Activated CD8-positive, alpha-beta T cell treated with anti-CD3 and anti-CD28 coated beads, Interleukin-2, amount 10 ng/mL, durations not matched to agents 7 days and 5 days (primary cell): ENCODE results near the gene SLC28A3. TPM values are rescaled to one million over a fixed set of nuclear protein-coding genes. Genes with fewer than 3 reads are reported as not detected.

Experiments used
- ATAC-seq: fragments of 150-1000 bp; cut with Tn5 transposase; one replicate; pipeline ENCODE4 v1.10.0; 2021; ENCODE audit warnings: moderate library complexity
- CTCF ChIA-PET: fragments of 350-600 bp; sonication (Branson Sonifier 250); formaldehyde crosslinking; loops from one replicate; lab custom pipeline; 2021; ENCODE audit warnings: antibody characterized with exemption; lab: Charles Lee
- POLR2A ChIA-PET: fragments of 350-600 bp; sonication (Branson Sonifier 250); formaldehyde crosslinking; loops from one replicate; lab custom pipeline; 2021; ENCODE audit warnings: antibody characterized with exemption; lab: Charles Lee
- DNase-seq: peaks from one replicate; pipeline ENCODE4 v3.0.0-alpha.2; 2020
- H3K27ac Mint-ChIP-seq: one replicate; pipeline ENCODE4 v1.8.0; 2021; ENCODE audit warnings: mild to moderate bottlenecking, mixed read lengths
- H3K27me3 Mint-ChIP-seq: one replicate; pipeline ENCODE4 v1.8.0; 2021; ENCODE audit warnings: low read depth, mixed read lengths
- H3K36me3 Mint-ChIP-seq: one replicate; pipeline ENCODE4 v1.8.0; 2021; ENCODE audit warnings: low read depth, mixed read lengths
- H3K4me1 Mint-ChIP-seq: one replicate; pipeline ENCODE4 v1.8.0; 2021; ENCODE audit warnings: low read depth, mixed read lengths
- H3K4me3 Mint-ChIP-seq: one replicate; pipeline ENCODE4 v1.8.0; 2021; ENCODE audit warnings: mild to moderate bottlenecking, mixed read lengths
- H3K9me3 Mint-ChIP-seq: one replicate; pipeline ENCODE4 v1.8.0; 2022; ENCODE audit warnings: mixed read lengths; ENCODE audit not compliant: insufficient read depth
- total RNA-seq, 2 experiments: library from RNA; stranded (reverse); gene quantifications; one replicate each; pipeline ENCODE4 v1.2.3, GENCODE V29; 2021

SLC28A3 gene
- total RNA-seq, 2 experiments from 2014 or later = not detected

- POLR2A ChIA-PET = interaction anchor here (0.7 to 1.5 kb wide), 2 partner anchors 13 to 22 kb away, joined by 3 read pairs; no protein-coding TSS in a partner anchor
- Mint-ChIP-seq H3K27me3 (peaks cover 25% of the 10 kb centered on the region), H3K4me1 (peaks cover 17% of the 10 kb centered on the region), H3K36me3 (peaks cover 3% of the 10 kb centered on the region), H3K27ac (no peak overlapping the region), H3K4me3 (peak overlapping the region; percentile 65), H3K9me3 (no peaks in the 10 kb centered on the region)
- DNase-seq (no peak), ATAC-seq (no peak)
- CTCF ChIA-PET = interaction anchor here (1.3 to 3.2 kb wide), 3 partner anchors 10 to 25 kb away, joined by 3 to 13 read pairs (median 10); no protein-coding TSS in a partner anchor
Observed at GRCh38 chr9:84270847-84271530, 69.6 kb downstream of the SLC28A3 start.

- ATAC-seq (peak; percentile 80), DNase-seq (peak; percentile 29)
- ChIA-PET CTCF (interaction anchor here (0.7 to 2.9 kb wide), 5 partner anchors 28 to 49 kb away, joined by 3 to 14 read pairs (median 4); no protein-coding TSS in a partner anchor), POLR2A (interaction anchor here (0.8 to 1.9 kb wide), 3 partner anchors 28 to 345 kb away, joined by 3 to 12 read pairs (median 7); partner anchors contain the start of gene KIF27)
- no peaks in the 10 kb centered on the region for H3K36me3 Mint-ChIP-seq
- H3K27ac Mint-ChIP-seq = peak overlapping the region; percentile 41
- H3K27me3 Mint-ChIP-seq = peaks cover 17% of the 10 kb centered on the region
- H3K4me3 Mint-ChIP-seq = peak overlapping the region; percentile 37
- peaks cover 12% of the 10 kb centered on the region for H3K4me1 Mint-ChIP-seq
- no peaks in the 10 kb centered on the region for H3K9me3 Mint-ChIP-seq
Observed at GRCh38 chr9:84266087-84266561, 74.4 kb downstream of the SLC28A3 start.

GRCh38 chr9:84264307-84265029 is 76.1 kb downstream of the SLC28A3 start:
- no peak for ATAC-seq

GRCh38 chr9:84261070-84261746 is 79.3 kb downstream of the SLC28A3 start:
- H3K36me3 Mint-ChIP-seq = no peaks in the 10 kb centered on the region
- H3K27me3 Mint-ChIP-seq = peaks cover 20% of the 10 kb centered on the region
- no peak overlapping the region for H3K4me3 Mint-ChIP-seq
- POLR2A ChIA-PET = no interaction called here
- peaks cover 9% of the 10 kb centered on the region for H3K4me1 Mint-ChIP-seq
- H3K9me3 Mint-ChIP-seq = no peaks in the 10 kb centered on the region
- DNase-seq (peak; percentile 63), ATAC-seq (peak; percentile 67)
- H3K27ac Mint-ChIP-seq = no peak overlapping the region
- CTCF ChIA-PET = interaction anchor here (0.7 to 3.7 kb wide), 47 partner anchors 9 to 612 kb away, joined by 3 to 49 read pairs (median 5); partner anchors contain the start of genes HNRNPK, KIF27 and RMI1

More at GRCh38 chr9:84264307-84265029, 76.1 kb downstream of the SLC28A3 start:
- Mint-ChIP-seq H3K4me1 (peaks cover 12% of the 10 kb centered on the region), H3K27me3 (peaks cover 16% of the 10 kb centered on the region), H3K36me3 (no peaks in the 10 kb centered on the region), H3K9me3 (no peaks in the 10 kb centered on the region), H3K27ac (no peak overlapping the region), H3K4me3 (no peak overlapping the region)
- ChIA-PET POLR2A (no interaction called here), CTCF (interaction anchor here (0.9 to 2.9 kb wide), 9 partner anchors 10 to 327 kb away, joined by 4 to 15 read pairs (median 6); no protein-coding TSS in a partner anchor)
- DNase-seq = no peak

- Mint-ChIP-seq H3K4me3 (no peak overlapping the region), H3K36me3 (no peaks in the 10 kb centered on the region)
Observed at GRCh38 chr9:84258371-84258770, 82.2 kb downstream of the SLC28A3 start.

GRCh38 chr9:84255696-84256095 is 84.9 kb downstream of the SLC28A3 start:
- H3K27ac Mint-ChIP-seq = no peak overlapping the region
- ChIA-PET POLR2A (interaction anchor here (0.7 kb wide), 1 partner anchor 305 kb away, joined by 3 read pairs; no protein-coding TSS in a partner anchor), CTCF (interaction anchor here (1.3 to 2.1 kb wide), 2 partner anchors 9 to 318 kb away, joined by 4 to 9 read pairs; no protein-coding TSS in a partner anchor)
- no peaks in the 10 kb centered on the region for H3K4me1 Mint-ChIP-seq
- H3K4me3 Mint-ChIP-seq = no peak overlapping the region
- ATAC-seq = no peak
- DNase-seq = no peak
- H3K9me3 Mint-ChIP-seq = no peaks in the 10 kb centered on the region
- H3K27me3 Mint-ChIP-seq = peaks cover 35% of the 10 kb centered on the region
- no peaks in the 10 kb centered on the region for H3K36me3 Mint-ChIP-seq

More at GRCh38 chr9:84258371-84258770, 82.2 kb downstream of the SLC28A3 start:
- H3K4me1 Mint-ChIP-seq = peaks cover 2% of the 10 kb centered on the region
- CTCF ChIA-PET = no interaction called here
- ATAC-seq (no peak), DNase-seq (no peak)
- H3K9me3 Mint-ChIP-seq = no peaks in the 10 kb centered on the region
- POLR2A ChIA-PET = no interaction called here
- no peak overlapping the region for H3K27ac Mint-ChIP-seq
- peaks cover 22% of the 10 kb centered on the region for H3K27me3 Mint-ChIP-seq

GRCh38 chr9:84254972-84255371 is 85.6 kb downstream of the SLC28A3 start:
- POLR2A ChIA-PET = no interaction called here
- H3K27ac Mint-ChIP-seq = no peak overlapping the region
- no peaks in the 10 kb centered on the region for H3K4me1 Mint-ChIP-seq
- H3K4me3 Mint-ChIP-seq = no peak overlapping the region
- no peaks in the 10 kb centered on the region for H3K36me3 Mint-ChIP-seq
- CTCF ChIA-PET = interaction anchor here (1.3 to 2.1 kb wide), 2 partner anchors 10 to 318 kb away, joined by 4 to 9 read pairs; no protein-coding TSS in a partner anchor
- no peaks in the 10 kb centered on the region for H3K9me3 Mint-ChIP-seq
- DNase-seq = no peak
- no peak for ATAC-seq
- H3K27me3 Mint-ChIP-seq = peaks cover 35% of the 10 kb centered on the region

- Mint-ChIP-seq H3K4me1 (no peaks in the 10 kb centered on the region), H3K27me3 (peaks cover 27% of the 10 kb centered on the region), H3K4me3 (no peak overlapping the region), H3K36me3 (no peaks in the 10 kb centered on the region), H3K27ac (no peak overlapping the region), H3K9me3 (no peaks in the 10 kb centered on the region)
- no peak for ATAC-seq
- POLR2A ChIA-PET = no interaction called here
- DNase-seq = no peak
- CTCF ChIA-PET = interaction anchor here (1.9 kb wide), 1 partner anchor 9 kb away, joined by 5 read pairs; no protein-coding TSS in a partner anchor
Observed at GRCh38 chr9:84251921-84252320, 88.6 kb downstream of the SLC28A3 start.

GRCh38 chr9:84241817-84242373 is 98.7 kb downstream of the SLC28A3 start:
- H3K4me1 Mint-ChIP-seq = no peaks in the 10 kb centered on the region
- H3K27ac Mint-ChIP-seq = no peak overlapping the region
- no peaks in the 10 kb centered on the region for H3K9me3 Mint-ChIP-seq
- ChIA-PET CTCF (interaction anchor here (1.6 kb wide), 1 partner anchor 19 kb away, joined by 8 read pairs; no protein-coding TSS in a partner anchor), POLR2A (no interaction called here)
- no peak overlapping the region for H3K4me3 Mint-ChIP-seq
- DNase-seq (no peak), ATAC-seq (no peak)
- peaks cover 15% of the 10 kb centered on the region for H3K27me3 Mint-ChIP-seq
- H3K36me3 Mint-ChIP-seq = peaks cover 3% of the 10 kb centered on the region

GRCh38 chr9:84239343-84239742 is 101.2 kb downstream of the SLC28A3 start:
- Mint-ChIP-seq H3K27ac (no peak overlapping the region), H3K4me3 (no peak overlapping the region), H3K36me3 (peaks cover 3% of the 10 kb centered on the region), H3K9me3 (no peaks in the 10 kb centered on the region), H3K4me1 (no peaks in the 10 kb centered on the region), H3K27me3 (peaks cover 8% of the 10 kb centered on the region)
- DNase-seq = no peak
- ATAC-seq = no peak
- ChIA-PET CTCF (interaction anchor here (0.7 kb wide), 1 partner anchor 22 kb away, joined by 3 read pairs; no protein-coding TSS in a partner anchor), POLR2A (no interaction called here)
